Endodermal cell (in vitro differentiated cells): Measurements from ENCODE around the gene MPZL3. TPM values are rescaled to one million over a fixed set of nuclear protein-coding genes. Genes with fewer than 3 reads are reported as not detected.

Experiments
- DNase-seq: peaks from one replicate; pipeline ENCODE4 v3.0.0-alpha.2; 2017
- H3K27ac ChIP-seq: 2 replicates; pipeline ENCODE4 v1.5.1; 2013; ENCODE audit warnings: mild to moderate bottlenecking, low read depth, low read length, moderate library complexity
- H3K27me3 ChIP-seq: 2 replicates; pipeline ENCODE4 v1.6.1; 2013; ENCODE audit warnings: mild to moderate bottlenecking, low read length, moderate library complexity; ENCODE audit not compliant: insufficient read depth, control insufficient read depth, poor library complexity, severe bottlenecking
- H3K36me3 ChIP-seq: 2 replicates; pipeline ENCODE4 v1.7.0; 2013; ENCODE audit warnings: mild to moderate bottlenecking, low read length, moderate library complexity; ENCODE audit not compliant: control insufficient read depth, insufficient read depth
- H3K4me1 ChIP-seq: one replicate; pipeline ENCODE4 v1.7.0; 2013; ENCODE audit warnings: low read length; ENCODE audit not compliant: control insufficient read depth, insufficient read depth
- H3K4me3 ChIP-seq: 2 replicates; pipeline ENCODE4 v1.5.1; 2013; ENCODE audit warnings: mild to moderate bottlenecking, low read length, moderate library complexity
- H3K9ac ChIP-seq: 2 replicates; pipeline ENCODE4 v1.6.1; 2013; ENCODE audit warnings: mild to moderate bottlenecking, low read length, moderate library complexity; ENCODE audit not compliant: poor library complexity, severe bottlenecking; ENCODE audit errors: extremely low read depth
- H3K9me3 ChIP-seq: 2 replicates; pipeline ENCODE4 v1.6.1; 2013; ENCODE audit warnings: mild to moderate bottlenecking, low read length, moderate library complexity; ENCODE audit not compliant: control insufficient read depth
- H3K27ac Mint-ChIP-seq: 2 replicates; pipeline ENCODE4 v1.8.0; 2020; ENCODE audit warnings: mixed read lengths
- H3K27me3 Mint-ChIP-seq: 2 replicates; pipeline ENCODE4 v1.8.0; 2021; ENCODE audit warnings: mild to moderate bottlenecking, mixed read lengths; ENCODE audit not compliant: insufficient read depth
- H3K36me3 Mint-ChIP-seq: 2 replicates; pipeline ENCODE4 v1.8.0; 2020; ENCODE audit warnings: low read depth, mixed read lengths
- H3K4me1 Mint-ChIP-seq: 2 replicates; pipeline ENCODE4 v1.8.0; 2020; ENCODE audit warnings: mixed read lengths
- H3K4me3 Mint-ChIP-seq: 2 replicates; pipeline ENCODE4 v1.8.0; 2020; ENCODE audit warnings: mild to moderate bottlenecking, moderate library complexity, mixed read lengths
- H3K9me3 Mint-ChIP-seq: 2 replicates; pipeline ENCODE4 v1.8.0; 2020; ENCODE audit warnings: mild to moderate bottlenecking, mixed read lengths
- WGBS, 2 experiments: methylation state at CpG; one replicate each; pipeline versions ENCODE4 v1.1.5 to v1.1.7; 2013; ENCODE audit warnings: missing lambda C conversion rate in 2 of 2, mixed read lengths in 1 of 2; ENCODE audit not compliant: insufficient coverage in 1 of 2, insufficient read length in 1 of 2; 5-methylcytosine and 5-hydroxymethylcytosine counted together
- total RNA-seq, 2 donors: library from RNA; stranded (reverse); fragmentation: NEBNext Ultra II Directional in 1 of 2; extraction: Animal tissue kit (Norgen Biotek cat#: 25700) in 1 of 2; gene quantifications; 2 replicates in 1 of 2; 3 replicates in 1 of 2; pipeline ENCODE4 v1.2.1, GENCODE V29; 2021
- TF ChIP-seq, protein P1 (sequence below): fragments of 200-600 bp; sonication (generic); conservative IDR thresholded peaks from 2 replicates; pipeline ENCODE4 v1.5.0; 2021; ENCODE audit warnings: antibody characterized with exemption, mild to moderate bottlenecking

Gene MPZL3
- total RNA-seq, 2 donors from 2014 or later, result 4.1 to 5.7 TPM

DNA sequence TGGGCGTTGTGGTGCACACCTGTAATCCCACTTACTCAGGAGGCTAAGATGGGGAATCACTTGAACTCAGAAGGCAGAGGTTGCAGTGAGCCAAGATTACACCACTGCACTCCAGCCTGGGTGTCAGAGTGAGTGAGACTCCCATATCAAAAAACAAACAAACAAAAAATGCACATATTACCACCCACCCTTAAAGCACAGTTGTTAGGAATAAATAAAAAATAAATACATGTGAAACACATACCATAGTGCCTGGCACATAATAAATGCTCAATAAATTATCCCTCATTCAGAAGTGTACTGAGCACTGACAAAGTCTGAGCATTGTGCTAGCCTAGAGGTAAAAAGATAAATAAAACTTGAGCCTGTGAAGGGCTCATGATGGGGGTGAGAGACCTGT is 18.3 kb downstream of the MPZL3 start:
- H3K36me3 ChIP-seq, result no peaks in the 10 kb centered on the region
- H3K9ac ChIP-seq, result no peak overlapping the region
- H3K27ac Mint-ChIP-seq, result no peak overlapping the region
- H3K9me3 Mint-ChIP-seq, result no peaks in the 10 kb centered on the region
- no peak for DNase-seq
- H3K27ac ChIP-seq, result no peak overlapping the region
- WGBS, 2 experiments, result 79% methylated on average over 1 of the region's 1 CpG; no CpG with 5 or more reads in 1 of the 2 experiments
- peaks cover 4% of the 10 kb centered on the region for H3K4me1 ChIP-seq
- H3K4me3 ChIP-seq, result no peak overlapping the region
- no peaks in the 10 kb centered on the region for H3K27me3 Mint-ChIP-seq
- H3K4me1 Mint-ChIP-seq, result peaks cover 5% of the 10 kb centered on the region
- no peaks in the 10 kb centered on the region for H3K9me3 ChIP-seq
- H3K27me3 ChIP-seq, result no peaks in the 10 kb centered on the region
- TF ChIP-seq, protein P1, sequence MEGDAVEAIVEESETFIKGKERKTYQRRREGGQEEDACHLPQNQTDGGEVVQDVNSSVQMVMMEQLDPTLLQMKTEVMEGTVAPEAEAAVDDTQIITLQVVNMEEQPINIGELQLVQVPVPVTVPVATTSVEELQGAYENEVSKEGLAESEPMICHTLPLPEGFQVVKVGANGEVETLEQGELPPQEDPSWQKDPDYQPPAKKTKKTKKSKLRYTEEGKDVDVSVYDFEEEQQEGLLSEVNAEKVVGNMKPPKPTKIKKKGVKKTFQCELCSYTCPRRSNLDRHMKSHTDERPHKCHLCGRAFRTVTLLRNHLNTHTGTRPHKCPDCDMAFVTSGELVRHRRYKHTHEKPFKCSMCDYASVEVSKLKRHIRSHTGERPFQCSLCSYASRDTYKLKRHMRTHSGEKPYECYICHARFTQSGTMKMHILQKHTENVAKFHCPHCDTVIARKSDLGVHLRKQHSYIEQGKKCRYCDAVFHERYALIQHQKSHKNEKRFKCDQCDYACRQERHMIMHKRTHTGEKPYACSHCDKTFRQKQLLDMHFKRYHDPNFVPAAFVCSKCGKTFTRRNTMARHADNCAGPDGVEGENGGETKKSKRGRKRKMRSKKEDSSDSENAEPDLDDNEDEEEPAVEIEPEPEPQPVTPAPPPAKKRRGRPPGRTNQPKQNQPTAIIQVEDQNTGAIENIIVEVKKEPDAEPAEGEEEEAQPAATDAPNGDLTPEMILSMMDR, result no peak
- no peaks in the 10 kb centered on the region for H3K36me3 Mint-ChIP-seq
- no peak overlapping the region for H3K4me3 Mint-ChIP-seq

DNA sequence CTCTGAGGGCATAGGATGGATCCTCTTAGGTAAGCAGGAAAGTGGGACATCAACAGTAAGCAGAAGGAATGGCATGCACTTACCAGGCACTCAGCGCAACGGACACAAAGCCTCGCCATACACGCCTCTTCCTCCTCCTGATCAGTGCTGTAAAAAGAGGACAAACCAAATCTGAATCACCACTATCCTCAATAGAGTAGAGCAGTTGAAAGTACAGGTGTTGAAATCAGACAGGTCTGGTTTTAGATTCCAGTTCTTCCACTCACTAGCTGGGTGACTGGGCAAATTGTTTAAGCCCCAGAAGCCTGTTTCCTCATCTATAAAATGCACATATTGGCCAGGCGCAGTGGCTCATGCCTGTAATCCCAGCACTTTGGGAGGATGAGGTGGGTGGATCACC is 18.8 kb downstream of the MPZL3 start:
- no peaks in the 10 kb centered on the region for H3K9me3 Mint-ChIP-seq
- Histone ChIP-seq H3K36me3 (no peaks in the 10 kb centered on the region), H3K9ac (no peak overlapping the region), H3K27ac (no peak overlapping the region), H3K27me3 (no peaks in the 10 kb centered on the region), H3K4me3 (no peak overlapping the region), H3K9me3 (no peaks in the 10 kb centered on the region), H3K4me1 (peaks cover under 1% of the 10 kb centered on the region)
- TF ChIP-seq, protein P1, result no peak
- WGBS, 2 experiments, result 89 to 93% methylated on average over 5 of the region's 5 CpGs
- no peaks in the 10 kb centered on the region for H3K36me3 Mint-ChIP-seq
- no peak overlapping the region for H3K27ac Mint-ChIP-seq
- H3K4me3 Mint-ChIP-seq, result no peak overlapping the region
- no peaks in the 10 kb centered on the region for H3K27me3 Mint-ChIP-seq
- no peak for DNase-seq
- peaks cover under 1% of the 10 kb centered on the region for H3K4me1 Mint-ChIP-seq

DNA sequence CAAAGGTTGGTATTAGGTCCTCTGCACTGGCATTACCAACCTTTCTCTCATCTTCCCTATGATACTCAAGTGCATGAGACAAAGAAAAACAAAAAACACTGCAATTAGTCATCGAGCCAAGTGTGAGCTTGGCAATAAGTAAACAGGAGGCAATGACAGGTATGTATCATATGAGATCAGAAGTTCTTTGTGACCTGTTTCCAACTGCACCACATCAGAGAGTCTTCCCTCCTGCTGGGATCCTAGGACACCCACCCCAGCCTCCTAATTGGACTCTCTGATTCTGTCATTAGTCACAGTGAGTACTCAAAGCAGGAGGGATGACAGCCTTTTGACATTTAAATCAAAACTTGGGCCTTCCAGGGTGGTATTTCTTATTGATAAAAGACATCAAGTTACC is 19.5 kb downstream of the MPZL3 start:
- no peaks in the 10 kb centered on the region for H3K4me1 Mint-ChIP-seq
- Histone ChIP-seq H3K9ac (no peak overlapping the region), H3K36me3 (no peaks in the 10 kb centered on the region), H3K4me1 (no peaks in the 10 kb centered on the region), H3K4me3 (no peak overlapping the region), H3K27me3 (no peaks in the 10 kb centered on the region), H3K9me3 (no peaks in the 10 kb centered on the region), H3K27ac (no peak overlapping the region)
- DNase-seq, result no peak
- no peaks in the 10 kb centered on the region for H3K27me3 Mint-ChIP-seq
- no peaks in the 10 kb centered on the region for H3K9me3 Mint-ChIP-seq
- no peak overlapping the region for H3K4me3 Mint-ChIP-seq
- H3K36me3 Mint-ChIP-seq, result no peaks in the 10 kb centered on the region
- TF ChIP-seq, protein P1, result no peak
- 85% methylated on average over 1 of the region's 1 CpG; no CpG with 5 or more reads in 1 of the 2 experiments for WGBS, 2 experiments
- no peak overlapping the region for H3K27ac Mint-ChIP-seq
